Smooth muscle cell of the brain vasculature (primary cell): Measurements from ENCODE around the gene MARVELD2.
"Not testable (repeated sequence)": the region's sequence is repeated elsewhere in the genome, so short reads cannot be mapped to it uniquely, and the experiment has no call there.

Source experiments
- DNase-seq: peaks from one replicate; pipeline ENCODE4 v3.0.0-alpha.2; 2012; ENCODE audit warnings: low read depth, low spot score

MARVELD2 gene

GRCh38 chr5:69414885-69415583 lies at the start of gene MARVELD2:
TSS of gene MARVELD2 (plus strand) at chr5:69415116. CDS start at chr5:69419386, 4,270 bp downstream.
- DNase-seq, result peak; percentile 2

- DNase-seq, result no peak
Observed at GRCh38 chr5:69367697-69368279, 47.1 kb upstream of the MARVELD2 start.

- DNase-seq, result peak; percentile 7
Observed at GRCh38 chr5:69368458-69369339, 46.2 kb upstream of the MARVELD2 start.

- DNase-seq, result peak; percentile 87
Observed at GRCh38 chr5:69369340-69370121, 45.4 kb upstream of the MARVELD2 start, which contains the start of the genes AK6, RAD17 and TAF9. TSS of gene AK6 (minus strand) at chr5:69369520. CDS start at chr5:69369490, 30 bp downstream. TSS of gene RAD17 (plus strand) at chr5:69369818. CDS start at chr5:69372209, 2,391 bp downstream. TSS of gene TAF9 (minus strand) at chr5:69369520. CDS start at chr5:69365737, 3,783 bp downstream.

- not testable (repeated sequence) for DNase-seq
Observed at GRCh38 chr5:69370335-69370734, 44.6 kb upstream of the MARVELD2 start.

- no peak for DNase-seq
Observed at GRCh38 chr5:69372394-69372793, 42.5 kb upstream of the MARVELD2 start.

GRCh38 chr5:69374911-69375446 lies 39.9 kb upstream of the MARVELD2 start:
- DNase-seq, result no peak

GRCh38 chr5:69378376-69378775 lies 36.5 kb upstream of the MARVELD2 start:
- no peak for DNase-seq

- DNase-seq, result no peak
Observed at GRCh38 chr5:69404659-69405330, 10.1 kb upstream of the MARVELD2 start.

GRCh38 chr5:69415584-69415958 lies 655 bp downstream of the MARVELD2 start:
- DNase-seq, result no peak

GRCh38 chr5:69416180-69416579 lies 1.3 kb downstream of the MARVELD2 start:
- no peak for DNase-seq

GRCh38 chr5:69416699-69417098 lies 1.8 kb downstream of the MARVELD2 start:
- no peak for DNase-seq

GRCh38 chr5:69418554-69418953 lies 3.6 kb downstream of the MARVELD2 start:
- no peak for DNase-seq

- no peak for DNase-seq
Observed at GRCh38 chr5:69431424-69432303, 16.7 kb downstream of the MARVELD2 start.

- DNase-seq, result no peak
Observed at GRCh38 chr5:69432412-69433206, 17.7 kb downstream of the MARVELD2 start.

- not testable (repeated sequence) for DNase-seq
Observed at GRCh38 chr5:69435276-69435884, 20.5 kb downstream of the MARVELD2 start.

GRCh38 chr5:69444127-69444754 lies 29.3 kb downstream of the MARVELD2 start:
- no peak for DNase-seq

- DNase-seq, result no peak
Observed at GRCh38 chr5:69449511-69449910, 34.6 kb downstream of the MARVELD2 start.
